Activated CD4-positive, alpha-beta T cell treated with anti-CD3 and anti-CD28 coated beads, Interleukin-2, amount 50 U/mL, for 4 hours (primary cell): ENCODE results near the gene TCF4.

Experiments used
- DNase-seq, 2 experiments: peaks; one replicate each; pipeline ENCODE4 v3.0.0-alpha.2; 2020

Gene TCF4

GRCh38 chr18:55374741-55375140 lies 213.3 kb downstream of the TCF4 start:
- DNase-seq: no peak

GRCh38 chr18:55372209-55372608 lies 215.8 kb downstream of the TCF4 start:
- DNase-seq: no peak

GRCh38 chr18:55370936-55371335 lies 217.1 kb downstream of the TCF4 start:
- DNase-seq: no peak

GRCh38 chr18:55369346-55369745 lies 218.6 kb downstream of the TCF4 start:
- no peak for DNase-seq

- no peak for DNase-seq
Measured at GRCh38 chr18:55365342-55365741, 222.7 kb downstream of the TCF4 start.

GRCh38 chr18:55362303-55362702 lies 225.7 kb downstream of the TCF4 start:
- DNase-seq: no peak

- no peak for DNase-seq
Measured at GRCh38 chr18:55361492-55362250, 226.3 kb downstream of the TCF4 start.

GRCh38 chr18:55360061-55360460 lies 227.9 kb downstream of the TCF4 start:
- DNase-seq: no peak

GRCh38 chr18:55356815-55357214 lies 231.2 kb downstream of the TCF4 start:
- DNase-seq: no peak

- no peak for DNase-seq
Measured at GRCh38 chr18:55355223-55355622, 232.8 kb downstream of the TCF4 start.

GRCh38 chr18:55354795-55355194 lies 233.2 kb downstream of the TCF4 start:
- DNase-seq: no peak

- no peak for DNase-seq
Measured at GRCh38 chr18:55353806-55354205, 234.2 kb downstream of the TCF4 start.

- no peak for DNase-seq
Measured at GRCh38 chr18:55353391-55353790, 234.6 kb downstream of the TCF4 start.

GRCh38 chr18:55351980-55352714 lies 235.8 kb downstream of the TCF4 start:
- no peak for DNase-seq

GRCh38 chr18:55351241-55351691 lies 236.7 kb downstream of the TCF4 start:
- no peak for DNase-seq

- no peak for DNase-seq
Measured at GRCh38 chr18:55349685-55350084, 238.3 kb downstream of the TCF4 start.

- DNase-seq: no peak
Measured at GRCh38 chr18:55346961-55347740, 240.8 kb downstream of the TCF4 start.

GRCh38 chr18:55346387-55346786 lies 241.6 kb downstream of the TCF4 start:
- no peak for DNase-seq

- no peak for DNase-seq
Measured at GRCh38 chr18:55345103-55345950, 242.7 kb downstream of the TCF4 start.

GRCh38 chr18:55343396-55344073 lies 244.5 kb downstream of the TCF4 start:
- no peak for DNase-seq

GRCh38 chr18:55340998-55341397 lies 247.0 kb downstream of the TCF4 start:
- DNase-seq: no peak

GRCh38 chr18:55339990-55340389 lies 248.0 kb downstream of the TCF4 start:
- DNase-seq: no peak
